Esophagus muscularis mucosa (tissue), 3 donors: ENCODE data around the gene TSEN15.

Source experiments
- POLR2A ChIP-seq: fragments of 450-650 bp; IDR thresholded peaks from one replicate; pipeline ENCODE4 v1.6.1; 2017; ENCODE audit warnings: antibody characterized with exemption, moderate library complexity, mild to moderate bottlenecking, low read depth
- POLR2AphosphoS5 ChIP-seq, 2 donors: sonication (generic); formaldehyde crosslinking; IDR thresholded peaks; one replicate each; pipeline ENCODE4 v1.6.1; 2017; ENCODE audit warnings: antibody characterized with exemption in 2 of 2
- TF ChIP-seq, protein P1 (sequence below), 3 experiments: fragments of 200-600 bp in 2 of 3; fragments of 450-650 bp in 1 of 3; sonication (generic) in 2 of 3; IDR thresholded peaks; one replicate each; pipeline ENCODE4 v1.5.1; 2017 to 2019; ENCODE audit warnings: antibody characterized with exemption in 3 of 3, mild to moderate bottlenecking in 2 of 3, moderate library complexity in 1 of 3

DNA sequence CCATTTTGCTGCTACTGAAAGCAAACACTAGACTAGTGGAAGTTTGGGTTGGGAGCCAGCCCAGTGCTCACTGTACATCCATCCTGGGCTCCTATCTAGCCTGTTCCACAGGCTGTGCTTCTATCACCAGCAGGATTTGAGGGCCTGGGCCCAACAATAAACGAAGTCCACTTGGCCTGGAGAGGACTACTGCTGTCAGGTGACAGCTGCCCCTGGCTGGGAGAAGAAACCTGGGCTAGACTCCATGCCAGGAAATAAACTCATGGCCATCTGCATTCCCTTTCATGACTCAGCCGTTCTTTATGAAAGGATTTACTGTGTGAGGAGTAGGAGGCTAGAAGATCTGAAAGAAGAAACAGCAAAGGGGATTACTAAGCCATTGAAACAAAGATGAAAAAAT is 49.5 kb upstream of the TSEN15 start:
- TF ChIP-seq, protein P1, sequence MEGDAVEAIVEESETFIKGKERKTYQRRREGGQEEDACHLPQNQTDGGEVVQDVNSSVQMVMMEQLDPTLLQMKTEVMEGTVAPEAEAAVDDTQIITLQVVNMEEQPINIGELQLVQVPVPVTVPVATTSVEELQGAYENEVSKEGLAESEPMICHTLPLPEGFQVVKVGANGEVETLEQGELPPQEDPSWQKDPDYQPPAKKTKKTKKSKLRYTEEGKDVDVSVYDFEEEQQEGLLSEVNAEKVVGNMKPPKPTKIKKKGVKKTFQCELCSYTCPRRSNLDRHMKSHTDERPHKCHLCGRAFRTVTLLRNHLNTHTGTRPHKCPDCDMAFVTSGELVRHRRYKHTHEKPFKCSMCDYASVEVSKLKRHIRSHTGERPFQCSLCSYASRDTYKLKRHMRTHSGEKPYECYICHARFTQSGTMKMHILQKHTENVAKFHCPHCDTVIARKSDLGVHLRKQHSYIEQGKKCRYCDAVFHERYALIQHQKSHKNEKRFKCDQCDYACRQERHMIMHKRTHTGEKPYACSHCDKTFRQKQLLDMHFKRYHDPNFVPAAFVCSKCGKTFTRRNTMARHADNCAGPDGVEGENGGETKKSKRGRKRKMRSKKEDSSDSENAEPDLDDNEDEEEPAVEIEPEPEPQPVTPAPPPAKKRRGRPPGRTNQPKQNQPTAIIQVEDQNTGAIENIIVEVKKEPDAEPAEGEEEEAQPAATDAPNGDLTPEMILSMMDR (IDR thresholded peaks at IDR 0.05): no peak
- TF ChIP-seq POLR2A (no peak), POLR2AphosphoS5 (IDR thresholded peaks at IDR 0.05) (peak in 1 of 2 donors; percentile 27)
